Measurements from ENCODE around the gene LEMD3. TPM values are rescaled to one million over a fixed set of nuclear protein-coding genes. Genes with fewer than 3 reads are reported as not detected.

Gene LEMD3
- total and polyA plus RNA-seq, 12 donors: 7.1 to 52.1 (median 22.3) TPM

DNA sequence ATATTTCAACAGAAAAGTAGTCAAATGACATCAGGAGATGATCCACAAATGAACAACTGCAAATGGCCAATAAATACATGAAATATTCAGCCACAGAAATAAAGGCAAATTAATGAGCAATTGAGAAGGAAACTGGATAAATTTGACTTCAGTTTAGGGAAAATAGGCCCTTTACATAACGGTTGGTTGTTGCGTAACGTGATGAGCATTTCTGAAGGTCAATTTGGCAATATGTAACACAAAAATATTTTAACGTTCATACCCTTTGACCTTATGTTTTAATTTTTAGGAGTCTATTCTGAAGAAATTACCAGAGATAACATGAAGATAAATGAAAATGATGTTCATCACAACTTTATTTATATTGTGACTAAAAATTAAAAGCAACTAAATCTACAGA lies 94.4 kb downstream of the LEMD3 start:
- intact Hi-C loops (cut with DNase I): no loop called here
- Histone ChIP-seq H3K9me3 (replicated peaks in 1 of 3) (no peaks in the 10 kb centered on the region), H3K4me3 (no peak overlapping the region), H3K27ac (no peak overlapping the region), H3K36me3 (replicated peaks in 1 of 2) (no peaks in the 10 kb centered on the region), H3K27me3 (no peaks in the 10 kb centered on the region), H3K4me1 (replicated peaks in 1 of 2) (no peaks in the 10 kb centered on the region)
- 54 to 67% (median 61%) methylated on average over 4 of the region's 4 CpGs for WGBS, 4 donors
- no peak for DNase-seq
- TF ChIP-seq CTCF (IDR thresholded peaks at IDR 0.05): no peak
- no peak for TF ChIP-seq POLR2A (IDR thresholded peaks at IDR 0.05)

GRCh38 chr12:65266408-65266807 lies 97.0 kb downstream of the LEMD3 start:
- no peaks in the 10 kb centered on the region for H3K9me3 ChIP-seq (replicated peaks in 1 of 3)
- intact Hi-C loops (cut with DNase I): no loop called here
- no peak for TF ChIP-seq CTCF (IDR thresholded peaks at IDR 0.05)
- no peak for DNase-seq
- no peaks in the 10 kb centered on the region for H3K4me1 ChIP-seq (replicated peaks in 1 of 2)
- H3K27me3 ChIP-seq: no peaks in the 10 kb centered on the region
- H3K4me3 ChIP-seq: no peak overlapping the region
- WGBS, 4 donors: 83 to 88% (median 85%) methylated on average over 3 of the region's 3 CpGs
- H3K27ac ChIP-seq: no peak overlapping the region
- no peaks in the 10 kb centered on the region for H3K36me3 ChIP-seq (replicated peaks in 1 of 2)

GRCh38 chr12:65269603-65270002 lies 100.2 kb downstream of the LEMD3 start:
- no peaks in the 10 kb centered on the region for H3K36me3 ChIP-seq (replicated peaks in 1 of 2)
- H3K4me1 ChIP-seq (replicated peaks in 1 of 2): no peaks in the 10 kb centered on the region
- WGBS, 4 donors: 64 to 86% (median 77%) methylated on average over 1 of the region's 1 CpG
- H3K27me3 ChIP-seq: no peaks in the 10 kb centered on the region
- no peak overlapping the region for H3K4me3 ChIP-seq
- no peak for DNase-seq
- H3K9me3 ChIP-seq (replicated peaks in 1 of 3): no peaks in the 10 kb centered on the region
- TF ChIP-seq CTCF (IDR thresholded peaks at IDR 0.05) (no peak), POLR2A (IDR thresholded peaks at IDR 0.05) (no peak)
- H3K27ac ChIP-seq: no peak overlapping the region
- intact Hi-C loops (cut with DNase I): no loop called here

GRCh38 chr12:65274602-65275272 lies 105.4 kb downstream of the LEMD3 start:
- TF ChIP-seq POLR2A (IDR thresholded peaks at IDR 0.05) (no peak), CTCF (IDR thresholded peaks at IDR 0.05) (no peak)
- intact Hi-C loops (cut with DNase I): no loop called here
- H3K9me3 ChIP-seq (replicated peaks in 1 of 3): no peaks in the 10 kb centered on the region
- 82 to 85% (median 84%) methylated on average over 7 of the region's 7 CpGs for WGBS, 4 donors
- H3K27me3 ChIP-seq: no peaks in the 10 kb centered on the region
- no peaks in the 10 kb centered on the region for H3K36me3 ChIP-seq (replicated peaks in 1 of 2)
- no peak overlapping the region for H3K4me3 ChIP-seq
- no peak for DNase-seq
- H3K4me1 ChIP-seq (replicated peaks in 1 of 2): peaks cover 10 to 13% of the 10 kb centered on the region in 2 donors
- H3K27ac ChIP-seq: no peak overlapping the region
